Epithelial cell of prostate (primary cell): ENCODE measurements around the gene COL6A3.
A peak's percentile ranks its signal among the peaks of the same experiment; 100 is the strongest.

Experiments
- DNase-seq: peaks from one replicate; pipeline ENCODE4 v3.0.0-alpha.2; 2011; ENCODE audit warnings: low read depth, low spot score
- H3K27ac ChIP-seq: fragments of 450-650 bp; 2 replicates; pipeline ENCODE4 v1.5.1; 2017; ENCODE audit warnings: mild to moderate bottlenecking

COL6A3 gene

DNA sequence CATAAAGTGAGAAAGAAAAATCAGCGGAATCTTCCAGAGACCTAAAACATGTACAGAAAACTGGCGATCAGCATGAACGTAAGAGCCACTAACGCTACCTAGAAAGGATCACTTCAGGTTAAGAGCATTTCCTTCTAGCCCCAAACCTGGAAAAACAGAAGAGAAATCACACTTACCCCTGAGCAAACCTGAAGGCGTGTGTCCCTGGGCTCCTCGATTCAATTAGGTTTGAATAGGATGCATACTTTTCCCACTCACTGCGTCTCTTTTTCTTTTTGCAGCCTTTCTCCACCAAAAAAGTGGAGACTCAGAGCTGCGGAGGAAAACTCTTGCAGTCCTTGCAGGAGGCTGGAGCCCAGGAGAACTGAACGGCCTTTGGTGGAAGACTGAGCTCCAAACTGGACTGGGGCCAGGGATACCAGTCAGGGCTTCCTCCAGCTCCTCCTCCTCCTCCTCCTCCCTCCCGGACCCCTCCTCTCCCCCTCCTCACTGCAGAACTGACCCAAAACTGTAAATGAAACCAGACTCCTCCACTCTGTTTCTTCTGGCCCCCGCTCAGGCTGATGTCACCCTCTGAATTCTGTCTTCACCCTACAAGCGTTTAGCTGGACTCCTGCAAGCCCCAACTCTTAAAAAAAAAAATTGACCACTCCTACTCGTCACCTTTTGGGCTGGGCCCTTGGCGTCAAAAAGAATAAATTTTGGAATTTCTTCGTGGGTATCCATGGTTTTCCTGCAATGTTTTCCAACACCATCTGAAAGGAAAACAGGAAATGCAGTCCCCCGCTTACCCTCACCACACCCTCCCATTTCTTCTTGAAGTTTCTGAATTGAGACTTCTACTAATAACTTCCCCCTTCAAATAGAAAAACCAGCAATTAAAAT lies at the start of gene COL6A3:
Gene COL6A3 (minus strand): TSS at position 388 of the 885 bp plus-strand sequence. CDS start 17,347 bp downstream, outside the sequence.
- DNase-seq, result no peak
- no peak within 1 kb of the TSS for H3K27ac ChIP-seq

DNA sequence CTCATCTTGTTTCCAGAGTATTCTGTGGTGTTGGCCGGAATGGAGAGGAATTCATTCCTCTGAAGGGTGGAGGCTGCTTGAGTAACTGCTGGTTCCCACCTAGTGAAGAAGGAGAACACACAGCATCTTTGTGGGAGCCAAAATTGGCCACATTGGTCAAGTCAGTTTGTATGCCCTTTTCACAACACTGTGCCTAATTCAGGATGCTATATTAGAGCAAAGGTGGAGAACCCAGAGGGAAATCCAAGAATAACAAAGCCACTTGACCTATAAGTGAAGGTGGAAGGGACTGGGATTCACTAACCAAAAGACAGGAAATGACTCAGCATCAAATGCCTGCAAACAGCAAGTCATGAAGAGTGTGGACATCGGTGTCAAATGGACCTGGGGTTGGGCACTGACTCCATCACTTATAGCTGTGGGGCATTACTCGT lies 45.8 kb upstream of the COL6A3 start:
- DNase-seq, result peak; percentile 53
- H3K27ac ChIP-seq, result peak overlapping the region; percentile 79

GRCh38 chr2:237459226-237459625 lies 45.3 kb upstream of the COL6A3 start:
- H3K27ac ChIP-seq, result peak overlapping the region; percentile 79
- DNase-seq, result no peak

DNA sequence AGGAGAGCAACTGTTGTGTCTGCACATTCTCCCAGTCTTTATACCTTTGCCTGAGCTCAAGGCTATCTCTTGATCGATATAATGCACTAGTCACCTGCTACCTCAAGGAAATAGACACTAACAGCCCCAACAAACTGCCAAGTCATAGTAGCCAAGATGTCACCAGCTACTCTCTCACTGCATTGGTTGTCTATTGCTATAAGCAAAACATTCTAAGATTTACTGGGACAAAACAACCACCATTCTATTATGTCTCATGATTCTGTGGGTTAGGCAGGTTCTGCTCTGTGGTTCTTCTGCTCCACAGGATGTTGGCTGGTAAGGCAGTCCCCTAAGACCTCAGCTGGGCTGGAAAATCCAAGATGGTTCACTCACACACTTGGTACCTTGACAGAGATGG lies 44.6 kb upstream of the COL6A3 start:
- H3K27ac ChIP-seq, result no peak overlapping the region
- no peak for DNase-seq

- DNase-seq, result no peak
- H3K27ac ChIP-seq, result no peak overlapping the region
Measured at GRCh38 chr2:237457388-237457941, 43.5 kb upstream of the COL6A3 start.

GRCh38 chr2:237456200-237456843 lies 42.4 kb upstream of the COL6A3 start:
- no peak for DNase-seq

DNA sequence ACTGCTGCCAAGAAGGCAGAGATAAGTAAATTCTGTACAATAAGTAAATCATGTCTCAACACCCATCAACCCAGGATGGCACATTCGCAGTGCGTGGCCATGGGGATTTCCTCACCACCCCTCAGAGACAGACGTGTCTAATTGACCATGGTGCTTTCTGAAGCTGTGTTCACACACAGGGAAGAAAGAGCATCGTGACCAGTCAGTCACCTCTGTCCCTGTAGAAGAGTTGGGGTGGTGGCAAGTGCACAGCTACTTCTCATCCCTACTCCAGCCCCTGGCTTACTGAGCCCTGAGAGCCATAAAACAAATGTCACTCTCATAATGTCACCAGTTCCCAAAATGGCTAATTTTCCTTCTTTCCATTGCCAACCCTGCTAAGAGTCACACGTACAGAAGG lies 41.8 kb upstream of the COL6A3 start:
- no peak overlapping the region for H3K27ac ChIP-seq
- DNase-seq, result no peak

More at GRCh38 chr2:237456200-237456843, 42.4 kb upstream of the COL6A3 start:
- H3K27ac ChIP-seq, result no peak overlapping the region

- no peak overlapping the region for H3K27ac ChIP-seq
- DNase-seq, result no peak
Measured at GRCh38 chr2:237453671-237454070, 39.7 kb upstream of the COL6A3 start.

GRCh38 chr2:237452861-237453260 lies 38.9 kb upstream of the COL6A3 start:
- H3K27ac ChIP-seq, result no peak overlapping the region
- no peak for DNase-seq

GRCh38 chr2:237451643-237452469 lies 37.9 kb upstream of the COL6A3 start:
- DNase-seq, result no peak
- H3K27ac ChIP-seq, result no peak overlapping the region

DNA sequence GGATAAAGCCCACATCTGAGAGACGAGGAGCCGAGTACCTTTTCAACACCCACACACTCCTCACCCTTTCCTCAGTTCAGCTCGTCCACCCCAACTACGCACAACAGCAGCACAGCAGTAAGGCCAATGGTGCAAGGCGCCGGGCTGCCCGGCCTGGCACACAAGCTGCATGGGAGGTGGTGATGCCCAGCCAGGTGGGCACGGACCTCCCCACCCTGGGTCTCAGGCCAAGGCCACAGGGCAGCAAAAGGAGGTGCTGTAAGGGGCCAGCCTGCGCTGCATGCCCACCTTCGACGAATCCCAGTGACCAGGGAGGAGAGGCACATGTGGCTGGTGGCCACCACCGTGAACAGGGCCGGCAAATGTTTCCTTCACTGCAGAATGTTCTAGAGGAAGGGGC lies 36.6 kb upstream of the COL6A3 start:
- H3K27ac ChIP-seq, result no peak overlapping the region
- no peak for DNase-seq

DNA sequence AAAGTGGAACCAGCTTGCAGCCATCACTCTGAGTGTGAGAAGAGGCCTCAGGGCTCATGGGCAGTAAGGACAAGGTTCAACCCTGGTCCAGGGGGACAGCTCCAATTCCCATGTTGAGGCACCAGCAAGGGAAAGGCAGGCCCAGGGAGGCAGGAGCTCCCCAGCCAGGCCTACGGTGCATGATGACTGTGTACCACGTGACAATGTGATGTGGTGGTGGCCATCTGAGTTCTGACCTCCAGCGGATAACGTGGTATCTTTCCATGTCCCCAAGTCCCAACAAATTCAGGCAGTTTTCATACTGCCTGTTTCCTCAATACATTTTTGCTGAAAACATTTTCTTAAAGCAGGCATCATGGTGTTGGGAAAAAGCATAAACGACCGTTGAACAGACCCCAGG lies 36.1 kb upstream of the COL6A3 start:
- no peak for DNase-seq
- no peak overlapping the region for H3K27ac ChIP-seq

GRCh38 chr2:237449193-237449881 lies 35.4 kb upstream of the COL6A3 start:
- no peak for DNase-seq

GRCh38 chr2:237448626-237449025 lies 34.7 kb upstream of the COL6A3 start:
- H3K27ac ChIP-seq, result no peak overlapping the region
- DNase-seq, result no peak

More at GRCh38 chr2:237449193-237449881, 35.4 kb upstream of the COL6A3 start:
- no peak overlapping the region for H3K27ac ChIP-seq

DNA sequence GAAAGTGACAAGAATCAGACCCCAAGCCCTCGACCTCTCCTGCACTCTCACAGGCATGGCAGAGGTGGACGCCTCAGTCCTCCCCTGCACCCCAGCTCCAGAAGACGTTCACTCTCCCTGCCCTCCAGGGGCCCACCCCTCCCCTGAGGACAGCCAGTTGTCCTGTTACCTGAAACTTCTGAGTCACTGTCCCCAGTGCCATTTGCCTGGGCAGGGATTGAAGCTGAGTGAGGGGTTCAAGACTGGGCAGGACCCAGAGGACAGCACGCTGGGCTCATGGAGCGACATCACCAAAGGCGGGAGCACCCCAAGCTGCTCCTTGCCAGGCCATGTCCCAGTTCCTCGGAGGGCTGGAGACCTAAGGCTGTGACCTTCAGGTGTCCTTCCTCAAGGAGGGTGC lies 34.2 kb upstream of the COL6A3 start:
- H3K27ac ChIP-seq, result no peak overlapping the region
- DNase-seq, result no peak

GRCh38 chr2:237447496-237447895 lies 33.5 kb upstream of the COL6A3 start:
- no peak overlapping the region for H3K27ac ChIP-seq
- DNase-seq, result no peak

DNA sequence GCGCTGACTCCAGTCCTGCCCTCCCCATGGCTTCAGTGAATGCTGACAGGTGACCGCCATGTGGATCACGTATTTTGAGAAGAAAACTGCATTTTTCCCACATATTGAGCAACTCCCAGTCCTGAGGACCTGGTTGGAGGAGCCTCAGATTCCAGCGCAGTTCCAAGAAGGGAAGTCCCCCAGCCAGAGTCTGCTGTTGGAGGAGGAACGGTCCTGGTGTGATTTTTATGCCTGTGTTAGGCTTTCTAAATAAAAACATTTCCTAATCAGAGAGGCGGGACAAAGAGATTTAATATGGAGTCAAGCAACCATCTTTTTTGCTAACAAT lies 32.3 kb upstream of the COL6A3 start:
- no peak for DNase-seq
- no peak overlapping the region for H3K27ac ChIP-seq

DNA sequence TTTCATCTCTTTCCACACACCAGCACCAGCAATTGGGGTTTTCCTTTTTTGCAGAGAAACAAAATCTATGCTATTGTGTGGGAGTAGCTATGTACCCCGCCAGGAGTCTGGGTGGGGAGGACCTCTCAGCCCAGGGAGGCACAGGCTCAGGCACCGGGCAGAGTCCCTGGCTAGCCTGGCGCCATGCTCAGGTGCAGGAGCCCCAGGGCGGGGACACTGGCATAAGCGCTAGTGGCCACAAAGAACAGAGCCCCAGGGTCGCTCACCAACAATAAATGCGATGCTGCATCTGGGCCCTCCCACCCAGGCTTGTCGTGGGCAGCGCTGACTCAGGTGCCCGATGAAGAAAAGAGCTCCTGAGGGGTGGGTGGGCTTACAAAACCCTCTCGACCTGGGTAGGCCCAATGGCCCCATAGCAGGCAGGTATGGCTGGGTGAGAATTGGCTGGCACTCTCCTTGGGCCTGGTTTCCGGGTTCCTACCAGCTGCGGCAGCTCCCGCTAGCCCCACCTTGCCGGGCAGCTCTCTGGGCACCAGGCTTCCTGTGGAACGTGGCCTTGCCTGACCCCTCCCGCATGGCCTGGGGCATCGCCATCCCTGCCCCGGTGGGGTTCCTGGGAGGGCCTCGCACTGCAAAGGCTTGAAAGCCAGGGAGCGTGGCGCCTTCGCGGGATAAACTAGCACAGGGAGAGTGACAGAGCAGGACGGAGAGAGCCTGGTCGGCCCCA lies 31.8 kb upstream of the COL6A3 start:
- DNase-seq, result no peak
- no peak overlapping the region for H3K27ac ChIP-seq

DNA sequence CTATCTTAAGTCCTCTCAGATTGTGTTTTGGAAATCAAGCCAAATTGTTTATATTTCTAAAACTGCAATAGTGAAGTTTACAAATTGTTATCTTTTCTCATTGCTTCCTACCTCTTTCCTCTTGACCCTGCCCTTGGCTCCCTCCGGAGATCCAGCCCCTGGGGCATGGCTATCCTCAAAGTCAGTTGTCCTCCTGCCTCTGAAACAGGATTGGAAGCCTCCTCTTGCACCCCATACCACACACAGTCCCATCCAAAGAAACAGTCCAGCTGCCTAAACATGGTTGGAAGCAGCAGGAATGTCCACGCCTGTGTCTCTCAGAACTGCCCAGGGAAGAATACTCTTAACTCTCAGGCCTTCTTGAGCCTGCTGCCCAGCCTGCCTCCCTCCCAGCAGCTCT lies 30.1 kb upstream of the COL6A3 start:
- no peak for DNase-seq
- no peak overlapping the region for H3K27ac ChIP-seq
